IPS-20b (cell line): ENCODE results near the gene CCL16.

Experiments
- H3K27ac ChIP-seq: one replicate; pipeline ENCODE4 v1.5.1; 2013; ENCODE audit warnings: low read length
- H3K27me3 ChIP-seq: 2 replicates; pipeline ENCODE4 v1.6.1; 2013; ENCODE audit warnings: mild to moderate bottlenecking, low read length, inconsistent platforms; ENCODE audit not compliant: insufficient read depth
- H3K36me3 ChIP-seq: 2 replicates; pipeline ENCODE4 v1.6.1; 2013; ENCODE audit warnings: low read depth, mild to moderate bottlenecking, inconsistent platforms, low read length, moderate library complexity; ENCODE audit not compliant: insufficient read depth
- H3K4me1 ChIP-seq: 2 replicates; pipeline ENCODE4 v1.6.1; 2013; ENCODE audit warnings: mild to moderate bottlenecking, control low read depth, inconsistent platforms, low read length, moderate library complexity; ENCODE audit not compliant: insufficient read depth
- H3K4me3 ChIP-seq: 2 replicates; pipeline ENCODE4 v1.5.1; 2013; ENCODE audit warnings: mild to moderate bottlenecking, low read length, inconsistent platforms
- H3K9ac ChIP-seq: 2 replicates; pipeline ENCODE4 v1.6.1; 2013; ENCODE audit warnings: low read depth, mild to moderate bottlenecking, inconsistent platforms, low read length, moderate library complexity
- H3K9me3 ChIP-seq: 2 replicates; pipeline ENCODE4 v1.6.1; 2013; ENCODE audit warnings: mild to moderate bottlenecking, low read depth, low read length, inconsistent platforms; ENCODE audit not compliant: insufficient read depth

Gene CCL16

GRCh38 chr17:35931794-35932425 lies 49.4 kb downstream of the CCL16 start:
- Histone ChIP-seq H3K9me3 (no peaks in the 10 kb centered on the region), H3K36me3 (peaks cover 3% of the 10 kb centered on the region; the same call in 1 of the 2 replicates), H3K4me3 (no peak overlapping the region), H3K4me1 (peaks cover 11% of the 10 kb centered on the region; the same call in 1 of the 2 replicates), H3K9ac (no peak overlapping the region), H3K27ac (no peak overlapping the region), H3K27me3 (peaks cover 9% of the 10 kb centered on the region; the same call in 1 of the 2 replicates)

DNA sequence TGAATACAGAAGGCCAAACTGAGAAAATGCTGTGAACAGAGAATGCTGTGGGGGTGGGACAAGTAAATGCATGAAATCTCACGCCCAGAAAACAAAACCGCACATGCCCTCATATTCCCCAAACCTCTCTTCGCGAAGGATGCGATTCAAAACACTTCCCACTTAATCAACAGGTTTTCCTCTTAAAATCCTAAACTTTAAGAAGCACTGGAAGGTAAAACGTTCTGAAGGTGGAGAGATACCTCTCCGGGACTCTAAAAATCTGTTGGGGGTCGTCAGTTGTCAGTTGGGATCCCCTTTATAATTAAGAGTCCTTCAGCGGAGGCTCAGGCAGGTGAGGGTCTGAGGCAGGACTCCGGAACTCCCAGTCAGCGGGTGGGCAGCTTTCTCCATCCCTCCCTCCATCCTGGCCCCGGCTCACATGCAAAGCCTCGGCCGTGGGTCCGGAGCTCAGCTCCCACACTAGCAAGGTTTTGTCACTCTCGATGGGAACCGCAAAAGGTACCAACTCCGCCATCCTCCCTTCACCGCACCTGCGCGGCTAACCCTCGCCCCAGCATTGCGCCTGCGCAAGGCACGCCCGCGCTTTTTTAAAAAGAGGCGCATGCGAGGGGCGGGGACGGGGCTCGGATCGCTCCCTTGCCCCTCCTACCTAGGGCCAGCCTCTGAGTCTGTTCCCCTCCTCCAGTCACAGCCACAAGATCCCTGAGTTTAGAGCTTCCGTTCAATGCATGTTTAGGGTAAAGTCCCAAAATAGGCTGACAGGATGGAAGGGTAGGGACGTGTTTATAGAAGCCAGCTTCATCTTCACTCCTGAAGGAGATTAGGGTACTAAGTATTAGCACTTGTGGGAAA lies 50.9 kb downstream of the CCL16 start, which contains the start of gene RDM1:
TSS of gene RDM1 (minus strand) at position 563 of the 855 bp plus-strand sequence. CDS start at position 517, 46 bp downstream.
- Histone ChIP-seq H3K9me3 (no peaks in the 10 kb centered on the region), H3K36me3 (peaks cover 4% of the 10 kb centered on the region; the same call in 1 of the 2 replicates), H3K4me1 (peaks cover 11% of the 10 kb centered on the region; the same call in 1 of the 2 replicates), H3K27ac (no peak within 1 kb of the TSS), H3K27me3 (peaks cover 9% of the 10 kb centered on the region; the same call in 1 of the 2 replicates), H3K9ac (peak within 1 kb of the TSS; percentile 61; the same call in 1 of the 2 replicates), H3K4me3 (peak within 1 kb of the TSS; percentile 76)

- H3K9ac ChIP-seq = no peak overlapping the region
- peaks cover 11% of the 10 kb centered on the region; the same call in 1 of the 2 replicates for H3K4me1 ChIP-seq
- H3K4me3 ChIP-seq = no peak overlapping the region
- peaks cover 9% of the 10 kb centered on the region; the same call in 1 of the 2 replicates for H3K27me3 ChIP-seq
- H3K9me3 ChIP-seq = no peaks in the 10 kb centered on the region
- H3K27ac ChIP-seq = no peak overlapping the region
- H3K36me3 ChIP-seq = peaks cover 10% of the 10 kb centered on the region; the same call in 1 of the 2 replicates
These were observed 53.6 kb downstream of the CCL16 start for GRCh38 chr17:35927714-35928113.
